H54 (cell line): Measurements from ENCODE around the gene ANKRD30B.
"Not testable (repeated sequence)": the region's sequence is repeated elsewhere in the genome, so short reads cannot be mapped to it uniquely, and the experiment has no call there.

Source experiments
- DNase-seq: peaks from one replicate; pipeline ENCODE4 v3.0.0; 2011; ENCODE audit warnings: low spot score, mixed read lengths; ENCODE audit not compliant: insufficient read length
- FAIRE-seq: peaks from 3 replicates; lab custom pipeline; 2011; peaks lifted over from hg19 to GRCh38; lab: Jason Lieb, UNC
- POLR2A ChIP-seq: IDR thresholded peaks from 2 replicates; pipeline ENCODE4 v1.6.1; 2011; ENCODE audit warnings: low read depth, mild to moderate bottlenecking, low read length

The ANKRD30B gene

GRCh38 chr18:14747513-14748474, at the start of gene ANKRD30B:
Gene ANKRD30B, plus strand, starts transcription at chr18:14748172. Its CDS starts 248 bp downstream, at chr18:14748420.
- DNase-seq = no peak
- TF ChIP-seq POLR2A = no peak
- FAIRE-seq = no peak

GRCh38 chr18:14701286-14702040, 46.5 kb upstream of the ANKRD30B start:
- FAIRE-seq, DNase-seq: not testable (repeated sequence)

GRCh38 chr18:14709761-14710160, 38.2 kb upstream of the ANKRD30B start:
- DNase-seq = not testable (repeated sequence)
- peak; percentile 30 for FAIRE-seq

GRCh38 chr18:14721569-14721968, 26.4 kb upstream of the ANKRD30B start:
- not testable (repeated sequence) for DNase-seq

GRCh38 chr18:14739056-14739455, 8.9 kb upstream of the ANKRD30B start:
- peak; percentile 2 for DNase-seq
- FAIRE-seq = not testable (repeated sequence)

More at GRCh38 chr18:14721569-14721968, 26.4 kb upstream of the ANKRD30B start:
- not testable (repeated sequence) for FAIRE-seq

GRCh38 chr18:14746897-14747296, 1.1 kb upstream of the ANKRD30B start:
- FAIRE-seq (no peak), DNase-seq (no peak)
- no peak for TF ChIP-seq POLR2A

GRCh38 chr18:14748496-14748895, 524 bp downstream of the ANKRD30B start:
- no peak for FAIRE-seq
- no peak for DNase-seq
- no peak for TF ChIP-seq POLR2A

GRCh38 chr18:14763566-14763965, 15.6 kb downstream of the ANKRD30B start:
- FAIRE-seq, DNase-seq: not testable (repeated sequence)

GRCh38 chr18:14767474-14767873, 19.5 kb downstream of the ANKRD30B start:
- FAIRE-seq (peak; percentile 70), DNase-seq (no peak)
- TF ChIP-seq POLR2A = no peak

- FAIRE-seq (no peak), DNase-seq (no peak)
Measured at GRCh38 chr18:14768241-14768640, 20.3 kb downstream of the ANKRD30B start.

GRCh38 chr18:14769381-14769780, 21.4 kb downstream of the ANKRD30B start:
- no peak for FAIRE-seq
- DNase-seq = no peak
- TF ChIP-seq POLR2A = no peak

More at GRCh38 chr18:14768241-14768640, 20.3 kb downstream of the ANKRD30B start:
- TF ChIP-seq POLR2A = no peak

- FAIRE-seq (no peak), DNase-seq (no peak)
- no peak for TF ChIP-seq POLR2A
Measured at GRCh38 chr18:14776801-14777200, 28.8 kb downstream of the ANKRD30B start.

- FAIRE-seq (no peak), DNase-seq (no peak)
- no peak for TF ChIP-seq POLR2A
Measured at GRCh38 chr18:14781671-14782070, 33.7 kb downstream of the ANKRD30B start.

- FAIRE-seq (no peak), DNase-seq (no peak)
- no peak for TF ChIP-seq POLR2A
Measured at GRCh38 chr18:14784133-14784532, 36.2 kb downstream of the ANKRD30B start.

GRCh38 chr18:14796876-14797275, 48.9 kb downstream of the ANKRD30B start:
- FAIRE-seq, DNase-seq: not testable (repeated sequence)

GRCh38 chr18:14797969-14798764, 50.2 kb downstream of the ANKRD30B start:
- DNase-seq, FAIRE-seq: not testable (repeated sequence)

GRCh38 chr18:14811081-14811480, 63.1 kb downstream of the ANKRD30B start:
- not testable (repeated sequence) for FAIRE-seq, DNase-seq

GRCh38 chr18:14826972-14827632, 79.1 kb downstream of the ANKRD30B start:
- DNase-seq = not testable (repeated sequence)
- FAIRE-seq = peak; percentile 99
